ENCODE data around the gene FPGS. TPM values are rescaled to one million over a fixed set of nuclear protein-coding genes. Genes with fewer than 3 reads are reported as not detected.

Gene FPGS
- total RNA-seq, 1 experiment from 2014 or later, result 70.6 TPM

DNA sequence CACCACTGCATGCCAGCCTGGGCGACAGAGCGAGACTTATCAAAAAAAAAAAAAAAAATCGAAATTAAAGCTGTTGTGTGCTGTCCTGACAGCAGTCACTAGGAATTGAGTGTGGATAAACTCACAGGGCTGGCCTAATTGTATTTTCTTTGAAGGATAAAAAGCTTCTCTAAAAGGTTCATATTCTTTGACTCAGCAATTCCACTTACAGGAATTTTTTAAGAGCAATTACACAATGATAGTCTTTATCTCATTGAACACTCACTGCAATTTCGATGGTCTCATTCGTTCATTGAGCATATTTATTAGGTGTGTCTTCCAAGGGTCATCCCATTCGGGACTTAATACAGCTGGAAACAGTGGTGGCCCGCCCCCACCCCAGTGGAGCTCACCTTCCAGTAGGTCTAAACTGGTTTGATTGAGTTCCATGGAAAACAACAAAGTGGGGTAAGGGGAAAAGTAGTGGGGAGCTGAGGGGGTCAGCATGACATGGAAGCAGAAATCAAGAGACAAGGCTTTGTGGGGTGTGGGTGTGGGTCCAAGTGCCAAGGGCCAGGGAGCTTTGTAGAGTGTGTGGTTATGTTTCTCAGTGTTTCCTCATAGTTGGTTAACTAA, 10.2 kb upstream of the FPGS start (continued):
- TF ChIP-seq, protein P1, sequence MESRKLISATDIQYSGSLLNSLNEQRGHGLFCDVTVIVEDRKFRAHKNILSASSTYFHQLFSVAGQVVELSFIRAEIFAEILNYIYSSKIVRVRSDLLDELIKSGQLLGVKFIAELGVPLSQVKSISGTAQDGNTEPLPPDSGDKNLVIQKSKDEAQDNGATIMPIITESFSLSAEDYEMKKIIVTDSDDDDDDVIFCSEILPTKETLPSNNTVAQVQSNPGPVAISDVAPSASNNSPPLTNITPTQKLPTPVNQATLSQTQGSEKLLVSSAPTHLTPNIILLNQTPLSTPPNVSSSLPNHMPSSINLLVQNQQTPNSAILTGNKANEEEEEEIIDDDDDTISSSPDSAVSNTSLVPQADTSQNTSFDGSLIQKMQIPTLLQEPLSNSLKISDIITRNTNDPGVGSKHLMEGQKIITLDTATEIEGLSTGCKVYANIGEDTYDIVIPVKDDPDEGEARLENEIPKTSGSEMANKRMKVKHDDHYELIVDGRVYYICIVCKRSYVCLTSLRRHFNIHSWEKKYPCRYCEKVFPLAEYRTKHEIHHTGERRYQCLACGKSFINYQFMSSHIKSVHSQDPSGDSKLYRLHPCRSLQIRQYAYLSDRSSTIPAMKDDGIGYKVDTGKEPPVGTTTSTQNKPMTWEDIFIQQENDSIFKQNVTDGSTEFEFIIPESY (IDR thresholded peaks at IDR 0.05; ENCODE audit: extremely low read depth, insufficient replicate concordance, low read length), result no peak
- TF ChIP-seq, protein P2, sequence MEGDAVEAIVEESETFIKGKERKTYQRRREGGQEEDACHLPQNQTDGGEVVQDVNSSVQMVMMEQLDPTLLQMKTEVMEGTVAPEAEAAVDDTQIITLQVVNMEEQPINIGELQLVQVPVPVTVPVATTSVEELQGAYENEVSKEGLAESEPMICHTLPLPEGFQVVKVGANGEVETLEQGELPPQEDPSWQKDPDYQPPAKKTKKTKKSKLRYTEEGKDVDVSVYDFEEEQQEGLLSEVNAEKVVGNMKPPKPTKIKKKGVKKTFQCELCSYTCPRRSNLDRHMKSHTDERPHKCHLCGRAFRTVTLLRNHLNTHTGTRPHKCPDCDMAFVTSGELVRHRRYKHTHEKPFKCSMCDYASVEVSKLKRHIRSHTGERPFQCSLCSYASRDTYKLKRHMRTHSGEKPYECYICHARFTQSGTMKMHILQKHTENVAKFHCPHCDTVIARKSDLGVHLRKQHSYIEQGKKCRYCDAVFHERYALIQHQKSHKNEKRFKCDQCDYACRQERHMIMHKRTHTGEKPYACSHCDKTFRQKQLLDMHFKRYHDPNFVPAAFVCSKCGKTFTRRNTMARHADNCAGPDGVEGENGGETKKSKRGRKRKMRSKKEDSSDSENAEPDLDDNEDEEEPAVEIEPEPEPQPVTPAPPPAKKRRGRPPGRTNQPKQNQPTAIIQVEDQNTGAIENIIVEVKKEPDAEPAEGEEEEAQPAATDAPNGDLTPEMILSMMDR (IDR thresholded peaks at IDR 0.05 in 2 of 3, conservative IDR thresholded peaks at IDR 0.05 in 1 of 3; ENCODE audit: borderline replicate concordance in 1 of 3, insufficient read depth in 1 of 3, low read depth in 2 of 3, low read length in 2 of 3), result no peak
- TF ChIP-seq POLR2AphosphoS5 (IDR thresholded peaks at IDR 0.05; ENCODE audit: low read depth, low read length), result no peak
- TF ChIP-seq EZH2 (IDR thresholded peaks at IDR 0.05), result no peak
- TF ChIP-seq JUND (IDR thresholded peaks at IDR 0.05), result no peak
- no peak for TF ChIP-seq EZH2phosphoT487 (IDR thresholded peaks at IDR 0.05; ENCODE audit: borderline replicate concordance)
- TF ChIP-seq, protein P3, sequence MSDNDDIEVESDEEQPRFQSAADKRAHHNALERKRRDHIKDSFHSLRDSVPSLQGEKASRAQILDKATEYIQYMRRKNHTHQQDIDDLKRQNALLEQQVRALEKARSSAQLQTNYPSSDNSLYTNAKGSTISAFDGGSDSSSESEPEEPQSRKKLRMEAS (IDR thresholded peaks at IDR 0.05), result no peak

DNA sequence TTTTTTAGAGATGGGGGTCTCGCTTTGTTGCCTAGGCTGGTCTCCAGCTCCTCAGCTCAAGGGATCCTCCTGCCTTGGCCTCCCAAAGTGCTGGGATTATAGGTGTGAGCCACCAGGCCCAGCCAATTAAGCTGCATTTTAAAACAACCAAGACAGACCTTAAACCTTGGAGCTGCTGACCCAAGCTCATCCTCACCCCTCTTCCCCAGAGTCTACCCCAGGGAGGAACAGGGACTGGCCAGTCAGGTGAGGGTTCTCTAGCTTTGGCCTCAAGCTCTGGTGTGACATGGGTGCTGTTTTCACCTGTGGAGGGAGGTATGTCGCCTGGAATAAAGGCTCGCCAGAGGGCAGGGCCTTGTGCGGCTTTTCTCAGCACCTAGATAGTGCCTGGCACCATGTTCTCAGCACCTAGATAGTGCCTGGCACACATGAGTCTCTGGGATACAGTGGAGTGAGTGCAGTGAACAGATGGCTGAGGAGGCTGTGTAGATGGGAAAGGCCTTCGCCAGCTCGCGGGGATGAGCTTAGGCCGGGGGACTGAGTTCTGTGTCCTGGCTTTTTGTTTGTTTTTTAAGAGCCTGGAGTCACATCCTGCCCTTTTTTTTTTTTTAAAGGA, 9.5 kb upstream of the FPGS start:
- no TSS peak for BruUV-seq (replicated peaks)
- TF ChIP-seq POLR2AphosphoS5 (IDR thresholded peaks at IDR 0.05; ENCODE audit: low read depth, low read length), result peak; percentile 24; the same call in 1 of the 2 replicates
- TF ChIP-seq, protein P3 (IDR thresholded peaks at IDR 0.05), result no peak
- RAD21 ChIA-PET (ENCODE audit: low non-redundant PET in 1 of 2, low total read pairs in 2 of 2, uncharacterized antibody in 2 of 2, unreplicated experiment in 2 of 2), result no interaction called here
- CTCF ChIA-PET, result interaction anchor here (1.3 kb wide), 2 partner anchors 9 to 12 kb away, joined by 3 read pairs; partner anchors contain the start of gene FPGS
- ATAC-seq (peak; percentile 10), DNase-seq (ENCODE audit: low read depth, low spot score) (no peak)
- no peak overlapping the region for H3K9ac ChIP-seq (ENCODE audit: low read length)
- peaks cover 18 to 22% of the 10 kb centered on the region in 2 experiments for H3K4me1 ChIP-seq (ENCODE audit: control insufficient read depth in 1 of 2, insufficient read depth in 2 of 2, low read length in 2 of 2)
- H3K27ac ChIP-seq (ENCODE audit: low read depth, low read length), result no peak overlapping the region
- H2AFZ ChIP-seq (ENCODE audit: low read depth, low read length, poor library complexity, severe bottlenecking), result no peak overlapping the region
- POLR2A ChIA-PET, result interaction anchor here (0.5 to 2.1 kb wide), 6 partner anchors 8 to 725 kb away, joined by 3 to 7 read pairs (median 5); partner anchors contain the start of gene FPGS
- H3K27me3 ChIP-seq (ENCODE audit: insufficient read depth, low read length), result no peaks in the 10 kb centered on the region
- H3K36me3 ChIP-seq (ENCODE audit: control insufficient read depth in 1 of 2, insufficient read depth in 2 of 2, low read length in 2 of 2), result peaks cover 25 to 42% of the 10 kb centered on the region in 2 experiments
- H3K9me3 ChIP-seq (ENCODE audit: control insufficient read depth in 1 of 2, insufficient read depth in 1 of 2, low read depth in 1 of 2, low read length in 2 of 2), result no peaks in the 10 kb centered on the region
- no peak overlapping the region for H3K4me3 ChIP-seq (replicated peaks in 1 of 2; ENCODE audit: low read depth in 1 of 2, low read length in 2 of 2)
- H4K20me1 ChIP-seq (ENCODE audit: insufficient read depth), result peaks cover 16% of the 10 kb centered on the region; the same call in 1 of the 2 replicates
- no peak overlapping the region for H3K4me2 ChIP-seq (ENCODE audit: low read length)
- H3K79me2 ChIP-seq (ENCODE audit: insufficient read depth, low read length), result peaks cover 27% of the 10 kb centered on the region
- no peaks in the 10 kb centered on the region for H3K9me2 ChIP-seq (ENCODE audit: insufficient read depth)
- intact Hi-C loops (cut with micrococcal nuclease), result no loop called here
